Measurements from ENCODE around the gene KCNJ15. TPM values are rescaled to one million over a fixed set of nuclear protein-coding genes. Genes with fewer than 3 reads are reported as not detected.

Gene KCNJ15
- total RNA-seq, 3 donors from 2014 or later: 0.80 to 6.9 (median 0.98) TPM

- no peak for TF ChIP-seq CTCF (IDR thresholded peaks at IDR 0.05)
- no peak for TF ChIP-seq POLR2A (IDR thresholded peaks at IDR 0.05)
- no peak for TF ChIP-seq POLR2AphosphoS5 (IDR thresholded peaks at IDR 0.05)
- Histone ChIP-seq H3K4me3 (peak overlapping the region in 2 of 3 donors; percentile 1 to 21), H3K27ac (no peak overlapping the region)
Observed at GRCh38 chr21:38257667-38258066, 876 bp downstream of the KCNJ15 start.

GRCh38 chr21:38258521-38259485 is 2.0 kb downstream of the KCNJ15 start:
- H3K27ac ChIP-seq: no peak overlapping the region
- H3K27me3 ChIP-seq: no peaks in the 10 kb centered on the region
- H3K4me3 ChIP-seq: no peak overlapping the region
- intact Hi-C loops (cut with DNase I; ENCODE audit: low total_unique reads): no loop called here
- H3K4me1 ChIP-seq: no peaks in the 10 kb centered on the region
- no peak for DNase-seq (ENCODE audit: low spot score in 2 of 2)
- TF ChIP-seq POLR2AphosphoS5 (IDR thresholded peaks at IDR 0.05) (no peak), CTCF (IDR thresholded peaks at IDR 0.05) (no peak), POLR2A (IDR thresholded peaks at IDR 0.05) (no peak)
- no peaks in the 10 kb centered on the region for H3K9me3 ChIP-seq
- no peaks in the 10 kb centered on the region for H3K36me3 ChIP-seq

More at GRCh38 chr21:38257667-38258066, 876 bp downstream of the KCNJ15 start:
- no peaks in the 10 kb centered on the region for H3K36me3 ChIP-seq
- DNase-seq (ENCODE audit: low spot score in 2 of 2): no peak
- intact Hi-C loops (cut with DNase I; ENCODE audit: low total_unique reads): no loop called here
- no peaks in the 10 kb centered on the region for H3K4me1 ChIP-seq
- no peaks in the 10 kb centered on the region for H3K27me3 ChIP-seq
- no peaks in the 10 kb centered on the region for H3K9me3 ChIP-seq

- TF ChIP-seq CTCF (IDR thresholded peaks at IDR 0.05): no peak
- H3K27me3 ChIP-seq: no peaks in the 10 kb centered on the region
- H3K36me3 ChIP-seq: no peaks in the 10 kb centered on the region
- no peak overlapping the region for H3K27ac ChIP-seq
- intact Hi-C loops (cut with DNase I; ENCODE audit: low total_unique reads): no loop called here
- H3K4me3 ChIP-seq: no peak overlapping the region
- H3K9me3 ChIP-seq: no peaks in the 10 kb centered on the region
- no peaks in the 10 kb centered on the region for H3K4me1 ChIP-seq
- no peak for DNase-seq (ENCODE audit: low spot score in 2 of 2)
Observed at GRCh38 chr21:38259665-38260064, 2.9 kb downstream of the KCNJ15 start.

- intact Hi-C loops (cut with DNase I; ENCODE audit: low total_unique reads): no loop called here
- H3K4me3 ChIP-seq: no peak overlapping the region
Observed at GRCh38 chr21:38260426-38260825, 3.6 kb downstream of the KCNJ15 start.

More at GRCh38 chr21:38260426-38260825, 3.6 kb downstream of the KCNJ15 start:
- H3K9me3 ChIP-seq: no peaks in the 10 kb centered on the region
- TF ChIP-seq POLR2A (IDR thresholded peaks at IDR 0.05) (no peak), CTCF (IDR thresholded peaks at IDR 0.05) (no peak), POLR2AphosphoS5 (IDR thresholded peaks at IDR 0.05) (no peak)
- H3K4me1 ChIP-seq: no peaks in the 10 kb centered on the region
- H3K36me3 ChIP-seq: no peaks in the 10 kb centered on the region
- no peaks in the 10 kb centered on the region for H3K27me3 ChIP-seq
- no peak overlapping the region for H3K27ac ChIP-seq
- DNase-seq (ENCODE audit: low spot score in 2 of 2): no peak
